ENCODE results near the gene ACSM2A.
"Not testable (repeated sequence)": the region's sequence is repeated elsewhere in the genome, so short reads cannot be mapped to it uniquely, and the experiment has no call there.

GRCh38 chr16:20468954-20469353 lies 17.6 kb downstream of the ACSM2A start:
- TF ChIP-seq, protein P1, sequence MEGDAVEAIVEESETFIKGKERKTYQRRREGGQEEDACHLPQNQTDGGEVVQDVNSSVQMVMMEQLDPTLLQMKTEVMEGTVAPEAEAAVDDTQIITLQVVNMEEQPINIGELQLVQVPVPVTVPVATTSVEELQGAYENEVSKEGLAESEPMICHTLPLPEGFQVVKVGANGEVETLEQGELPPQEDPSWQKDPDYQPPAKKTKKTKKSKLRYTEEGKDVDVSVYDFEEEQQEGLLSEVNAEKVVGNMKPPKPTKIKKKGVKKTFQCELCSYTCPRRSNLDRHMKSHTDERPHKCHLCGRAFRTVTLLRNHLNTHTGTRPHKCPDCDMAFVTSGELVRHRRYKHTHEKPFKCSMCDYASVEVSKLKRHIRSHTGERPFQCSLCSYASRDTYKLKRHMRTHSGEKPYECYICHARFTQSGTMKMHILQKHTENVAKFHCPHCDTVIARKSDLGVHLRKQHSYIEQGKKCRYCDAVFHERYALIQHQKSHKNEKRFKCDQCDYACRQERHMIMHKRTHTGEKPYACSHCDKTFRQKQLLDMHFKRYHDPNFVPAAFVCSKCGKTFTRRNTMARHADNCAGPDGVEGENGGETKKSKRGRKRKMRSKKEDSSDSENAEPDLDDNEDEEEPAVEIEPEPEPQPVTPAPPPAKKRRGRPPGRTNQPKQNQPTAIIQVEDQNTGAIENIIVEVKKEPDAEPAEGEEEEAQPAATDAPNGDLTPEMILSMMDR (IDR thresholded peaks at IDR 0.05; ENCODE audit: low read depth, low read length), result not testable (repeated sequence)
- not testable (repeated sequence) for TF ChIP-seq EZH2phosphoT487 (IDR thresholded peaks at IDR 0.05; ENCODE audit: low read depth)
